ENCODE measurements around the gene RALBP1. TPM values are rescaled to one million over a fixed set of nuclear protein-coding genes. Genes with fewer than 3 reads are reported as not detected.

The RALBP1 gene
- total RNA-seq, 2 experiments from 2014 or later = 56.4 to 56.7 TPM

- no peak for DNase-seq
- H3K27me3 Mint-ChIP-seq = no peaks in the 10 kb centered on the region
- ChIA-PET CTCF (no interaction called here), POLR2A (interaction anchor here (3.1 kb wide), 1 partner anchor 20 kb away, joined by 8 read pairs; no protein-coding TSS in a partner anchor)
- no peak overlapping the region for H3K27ac Mint-ChIP-seq
- H3K9me3 Mint-ChIP-seq = peaks cover 8% of the 10 kb centered on the region
- H3K36me3 Mint-ChIP-seq (ENCODE audit: low read depth) = peaks cover 42% of the 10 kb centered on the region
- H3K4me1 Mint-ChIP-seq = peaks cover 29% of the 10 kb centered on the region
- H3K4me3 Mint-ChIP-seq = no peak overlapping the region
Observed at GRCh38 chr18:9495916-9496705, 20.8 kb downstream of the RALBP1 start.

- H3K4me3 Mint-ChIP-seq = no peak overlapping the region
- POLR2A ChIA-PET = no interaction called here
- H3K27ac Mint-ChIP-seq = no peak overlapping the region
- no peak for DNase-seq
- CTCF ChIA-PET = interaction anchor here (0.8 to 0.9 kb wide), 2 partner anchors 9 to 12 kb away, joined by 4 to 5 read pairs; no protein-coding TSS in a partner anchor
- peaks cover 27% of the 10 kb centered on the region for H3K36me3 Mint-ChIP-seq (ENCODE audit: low read depth)
- H3K27me3 Mint-ChIP-seq = no peaks in the 10 kb centered on the region
- peaks cover 7% of the 10 kb centered on the region for H3K9me3 Mint-ChIP-seq
- H3K4me1 Mint-ChIP-seq = no peaks in the 10 kb centered on the region
Observed at GRCh38 chr18:9506046-9506792, 30.9 kb downstream of the RALBP1 start.

DNA sequence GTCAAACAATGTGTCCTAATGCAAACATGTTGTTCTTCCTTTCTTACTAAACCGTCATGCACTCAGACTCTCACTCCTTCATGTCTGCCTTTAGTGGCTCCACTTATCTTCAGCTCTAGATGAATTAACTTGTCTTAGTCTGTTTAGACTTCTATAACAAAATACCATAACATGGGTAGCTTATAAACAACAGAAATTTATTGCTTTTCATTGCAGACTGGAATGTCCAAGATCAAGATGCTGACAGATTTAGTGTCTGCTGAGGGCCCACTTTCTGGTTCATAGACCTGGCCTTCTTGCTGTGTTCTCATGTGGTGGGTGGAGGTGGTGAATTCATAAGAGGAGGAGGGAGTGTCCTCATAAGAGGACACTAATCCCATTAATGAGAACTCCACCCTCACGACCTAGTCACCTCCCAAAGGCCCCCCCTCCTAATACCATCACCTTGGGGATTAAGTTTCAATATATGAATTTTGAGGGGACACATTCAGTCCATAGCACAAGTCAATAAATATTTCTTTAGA is 32.3 kb downstream of the RALBP1 start:
- ChIA-PET POLR2A (no interaction called here), CTCF (no interaction called here)
- Mint-ChIP-seq H3K36me3 (ENCODE audit: low read depth) (peaks cover 17% of the 10 kb centered on the region), H3K27me3 (no peaks in the 10 kb centered on the region), H3K4me1 (no peaks in the 10 kb centered on the region), H3K9me3 (peaks cover 7% of the 10 kb centered on the region), H3K4me3 (no peak overlapping the region), H3K27ac (no peak overlapping the region)
- DNase-seq = no peak

DNA sequence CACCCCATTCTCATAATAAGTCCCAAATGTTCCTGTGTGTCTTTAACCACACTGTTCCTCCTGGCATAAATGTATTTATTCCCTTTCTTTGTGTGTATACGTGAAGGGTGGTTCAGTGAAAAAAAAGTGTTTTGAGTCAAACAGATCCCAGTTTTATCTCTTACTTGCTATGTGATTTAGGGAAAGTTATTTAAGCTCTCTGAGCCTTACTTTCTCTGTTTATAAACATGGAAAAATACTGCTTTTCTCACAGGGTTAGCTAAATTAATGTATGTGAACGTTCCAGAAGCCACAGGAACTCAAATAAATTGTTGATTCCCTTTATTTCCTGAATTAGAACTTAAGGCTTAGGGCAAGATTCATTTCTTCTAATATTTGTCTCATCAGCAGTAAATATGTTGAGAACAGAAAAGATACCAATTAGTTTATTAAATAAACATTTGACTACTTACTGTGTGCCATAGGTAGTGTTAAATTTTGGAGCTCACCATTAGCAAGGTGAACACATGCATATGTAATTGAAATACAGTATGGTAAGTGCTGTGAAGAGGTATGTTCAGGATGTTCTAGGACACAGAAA is 33.2 kb downstream of the RALBP1 start:
- H3K36me3 Mint-ChIP-seq (ENCODE audit: low read depth) = peaks cover 12% of the 10 kb centered on the region
- H3K27ac Mint-ChIP-seq = no peak overlapping the region
- DNase-seq = no peak
- no peaks in the 10 kb centered on the region for H3K27me3 Mint-ChIP-seq
- CTCF ChIA-PET = interaction anchor here (1.1 kb wide), 1 partner anchor 9 kb away, joined by 4 read pairs; no protein-coding TSS in a partner anchor
- no peak overlapping the region for H3K4me3 Mint-ChIP-seq
- no peaks in the 10 kb centered on the region for H3K4me1 Mint-ChIP-seq
- POLR2A ChIA-PET = no interaction called here
- no peaks in the 10 kb centered on the region for H3K9me3 Mint-ChIP-seq

- no peaks in the 10 kb centered on the region for H3K9me3 Mint-ChIP-seq
- no peak for DNase-seq
- peaks cover 3% of the 10 kb centered on the region for H3K4me1 Mint-ChIP-seq
- ChIA-PET CTCF (interaction anchor here (0.6 kb wide), 1 partner anchor 178 kb away, joined by 3 read pairs; no protein-coding TSS in a partner anchor), POLR2A (interaction anchor here (1.6 kb wide), 1 partner anchor 39 kb away, joined by 4 read pairs; the partner anchor contains the start of gene RALBP1)
- H3K27me3 Mint-ChIP-seq = no peaks in the 10 kb centered on the region
- no peak overlapping the region for H3K27ac Mint-ChIP-seq
- peaks cover 10% of the 10 kb centered on the region for H3K36me3 Mint-ChIP-seq (ENCODE audit: low read depth)
- H3K4me3 Mint-ChIP-seq = no peak overlapping the region
Observed at GRCh38 chr18:9513971-9514512, 38.7 kb downstream of the RALBP1 start.

GRCh38 chr18:9516437-9517064 is 41.2 kb downstream of the RALBP1 start:
- no peaks in the 10 kb centered on the region for H3K9me3 Mint-ChIP-seq
- H3K27me3 Mint-ChIP-seq = no peaks in the 10 kb centered on the region
- DNase-seq = no peak
- H3K4me3 Mint-ChIP-seq = no peak overlapping the region
- no peak overlapping the region for H3K27ac Mint-ChIP-seq
- ChIA-PET POLR2A (no interaction called here), CTCF (interaction anchor here (0.6 to 2.3 kb wide), 16 partner anchors 9 to 916 kb away, joined by 3 to 7 read pairs (median 4); no protein-coding TSS in a partner anchor)
- peaks cover 13% of the 10 kb centered on the region for H3K36me3 Mint-ChIP-seq (ENCODE audit: low read depth)
- H3K4me1 Mint-ChIP-seq = peaks cover 3% of the 10 kb centered on the region

GRCh38 chr18:9517869-9518268 is 42.6 kb downstream of the RALBP1 start:
- Mint-ChIP-seq H3K27me3 (no peaks in the 10 kb centered on the region), H3K27ac (no peak overlapping the region), H3K4me1 (peaks cover 3% of the 10 kb centered on the region), H3K9me3 (no peaks in the 10 kb centered on the region), H3K4me3 (no peak overlapping the region), H3K36me3 (ENCODE audit: low read depth) (peaks cover 19% of the 10 kb centered on the region)
- no peak for DNase-seq
- ChIA-PET CTCF (interaction anchor here (0.6 to 1.7 kb wide), 11 partner anchors 9 to 497 kb away, joined by 3 to 7 read pairs (median 4); no protein-coding TSS in a partner anchor), POLR2A (no interaction called here)

DNA sequence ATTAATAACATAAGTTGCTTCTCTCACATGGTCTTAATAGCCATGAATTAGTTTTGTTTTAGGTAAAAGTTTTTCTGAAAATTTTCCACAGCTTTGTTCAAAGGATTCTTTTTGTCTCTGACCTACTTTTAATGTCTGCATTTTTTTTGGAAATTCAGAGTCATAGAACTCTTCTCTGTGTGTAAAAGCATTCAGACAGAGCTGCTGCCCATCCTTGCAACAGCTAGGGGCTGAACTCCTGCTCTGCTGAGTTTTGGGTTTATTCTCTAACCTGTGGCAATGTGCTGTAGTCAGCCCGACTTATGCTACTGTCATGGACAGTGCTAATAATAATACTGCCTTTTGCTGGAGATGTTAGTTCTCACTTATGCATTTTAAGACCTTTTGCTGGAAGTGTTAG is 44.1 kb downstream of the RALBP1 start:
- peaks cover 3% of the 10 kb centered on the region for H3K4me1 Mint-ChIP-seq
- no peak for DNase-seq
- H3K4me3 Mint-ChIP-seq = no peak overlapping the region
- POLR2A ChIA-PET = no interaction called here
- no peaks in the 10 kb centered on the region for H3K27me3 Mint-ChIP-seq
- no peak overlapping the region for H3K27ac Mint-ChIP-seq
- CTCF ChIA-PET = no interaction called here
- H3K9me3 Mint-ChIP-seq = no peaks in the 10 kb centered on the region
- peaks cover 29% of the 10 kb centered on the region for H3K36me3 Mint-ChIP-seq (ENCODE audit: low read depth)

GRCh38 chr18:9520666-9521065 is 45.4 kb downstream of the RALBP1 start:
- Mint-ChIP-seq H3K9me3 (no peaks in the 10 kb centered on the region), H3K27me3 (no peaks in the 10 kb centered on the region), H3K27ac (no peak overlapping the region), H3K36me3 (ENCODE audit: low read depth) (peaks cover 34% of the 10 kb centered on the region), H3K4me3 (no peak overlapping the region), H3K4me1 (peaks cover 3% of the 10 kb centered on the region)
- ChIA-PET POLR2A (no interaction called here), CTCF (no interaction called here)
- no peak for DNase-seq

GRCh38 chr18:9521770-9522169 is 46.5 kb downstream of the RALBP1 start:
- no peaks in the 10 kb centered on the region for H3K27me3 Mint-ChIP-seq
- no peaks in the 10 kb centered on the region for H3K4me1 Mint-ChIP-seq
- no peak for DNase-seq
- H3K9me3 Mint-ChIP-seq = no peaks in the 10 kb centered on the region
- ChIA-PET POLR2A (no interaction called here), CTCF (no interaction called here)
- no peak overlapping the region for H3K27ac Mint-ChIP-seq
- H3K4me3 Mint-ChIP-seq = no peak overlapping the region
- H3K36me3 Mint-ChIP-seq (ENCODE audit: low read depth) = peaks cover 37% of the 10 kb centered on the region

- ChIA-PET CTCF (no interaction called here), POLR2A (no interaction called here)
- H3K27ac Mint-ChIP-seq = no peak overlapping the region
- no peak overlapping the region for H3K4me3 Mint-ChIP-seq
- H3K27me3 Mint-ChIP-seq = no peaks in the 10 kb centered on the region
- peaks cover 6% of the 10 kb centered on the region for H3K9me3 Mint-ChIP-seq
- DNase-seq = no peak
- H3K36me3 Mint-ChIP-seq (ENCODE audit: low read depth) = peaks cover 45% of the 10 kb centered on the region
- H3K4me1 Mint-ChIP-seq = no peaks in the 10 kb centered on the region
Observed at GRCh38 chr18:9522952-9523351, 47.6 kb downstream of the RALBP1 start.

DNA sequence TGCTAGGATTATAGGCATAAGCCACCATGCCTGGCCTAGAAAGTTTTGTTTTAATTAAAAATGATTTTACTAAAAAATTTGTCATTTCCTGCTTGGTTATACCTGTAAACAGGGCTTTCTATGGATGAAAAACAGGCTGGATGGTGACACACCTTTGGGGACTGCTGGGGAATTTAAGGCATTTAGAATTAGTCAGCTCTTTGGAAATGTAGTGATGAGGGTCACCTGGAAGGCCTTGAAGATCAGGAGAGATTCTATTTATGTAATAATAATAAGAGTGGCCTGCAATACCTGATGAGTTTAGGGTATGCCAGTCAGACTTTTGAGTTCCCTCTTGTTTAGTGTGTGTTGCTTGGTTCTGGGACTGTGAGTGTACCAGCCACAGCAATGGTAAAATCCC is 51.1 kb downstream of the RALBP1 start:
- H3K27ac Mint-ChIP-seq = no peak overlapping the region
- CTCF ChIA-PET = no interaction called here
- peaks cover 9% of the 10 kb centered on the region for H3K4me1 Mint-ChIP-seq
- peaks cover 68% of the 10 kb centered on the region for H3K36me3 Mint-ChIP-seq (ENCODE audit: low read depth)
- peaks cover 8% of the 10 kb centered on the region for H3K9me3 Mint-ChIP-seq
- no peak overlapping the region for H3K4me3 Mint-ChIP-seq
- POLR2A ChIA-PET = no interaction called here
- no peaks in the 10 kb centered on the region for H3K27me3 Mint-ChIP-seq
- no peak for DNase-seq
